IPS DF 4.7 (cell line): ENCODE results near the gene MYRIP.

ENCODE experiments used
- DNase-seq: peaks from one replicate; pipeline ENCODE4 v3.0.0-alpha.2; 2013; ENCODE audit warnings: low spot score; ENCODE audit errors: extremely low read depth

MYRIP gene

GRCh38 chr3:39965461-39965860 lies 156.1 kb downstream of the MYRIP start:
- DNase-seq: no peak

- DNase-seq: no peak
These were observed 156.6 kb downstream of the MYRIP start for GRCh38 chr3:39965997-39966396.

GRCh38 chr3:39970982-39971381 lies 161.6 kb downstream of the MYRIP start:
- DNase-seq: no peak

GRCh38 chr3:39971559-39972031 lies 162.2 kb downstream of the MYRIP start:
- DNase-seq: no peak

- DNase-seq: no peak
These were observed 163.1 kb downstream of the MYRIP start for GRCh38 chr3:39972508-39972907.

- no peak for DNase-seq
These were observed 167.8 kb downstream of the MYRIP start for GRCh38 chr3:39977058-39977794.

- DNase-seq: no peak
These were observed 168.9 kb downstream of the MYRIP start for GRCh38 chr3:39978308-39978707.

GRCh38 chr3:39980058-39980457 lies 170.6 kb downstream of the MYRIP start:
- no peak for DNase-seq

GRCh38 chr3:39980781-39981180 lies 171.4 kb downstream of the MYRIP start:
- no peak for DNase-seq

- DNase-seq: no peak
These were observed 172.3 kb downstream of the MYRIP start for GRCh38 chr3:39981547-39982184.

- no peak for DNase-seq
These were observed 173.4 kb downstream of the MYRIP start for GRCh38 chr3:39982665-39983357.

GRCh38 chr3:39989746-39990145 lies 180.3 kb downstream of the MYRIP start:
- DNase-seq: no peak

GRCh38 chr3:39990532-39990931 lies 181.1 kb downstream of the MYRIP start:
- peak; percentile 74 for DNase-seq

GRCh38 chr3:40008796-40009195 lies 199.4 kb downstream of the MYRIP start:
- no peak for DNase-seq

- DNase-seq: no peak
These were observed 200.6 kb downstream of the MYRIP start for GRCh38 chr3:40009991-40010390.

- no peak for DNase-seq
These were observed 203.0 kb downstream of the MYRIP start for GRCh38 chr3:40012381-40012780.

- DNase-seq: no peak
These were observed 207.0 kb downstream of the MYRIP start for GRCh38 chr3:40016391-40016790.

GRCh38 chr3:40018369-40018768 lies 209.0 kb downstream of the MYRIP start:
- DNase-seq: no peak

GRCh38 chr3:40019376-40019775 lies 210.0 kb downstream of the MYRIP start:
- DNase-seq: no peak

GRCh38 chr3:40020689-40021088 lies 211.3 kb downstream of the MYRIP start:
- no peak for DNase-seq

- DNase-seq: no peak
These were observed 211.9 kb downstream of the MYRIP start for GRCh38 chr3:40021338-40021737.

GRCh38 chr3:40022297-40022827 lies 213.0 kb downstream of the MYRIP start:
- no peak for DNase-seq
